LNCaP clone FGC (cell line): ENCODE data around the gene DIRAS1.

Experiments used
- DNase-seq: peaks from one replicate; pipeline ENCODE4 v3.0.0-alpha.2; 2011; ENCODE audit warnings: low read depth
- H3K4me3 ChIP-seq: 2 replicates; pipeline ENCODE4 v1.5.1; 2011; ENCODE audit warnings: mild to moderate bottlenecking, low read depth, low read length, control low read depth
- CTCF ChIP-seq: IDR thresholded peaks from 2 replicates; pipeline ENCODE4 v1.5.1; 2012; ENCODE audit warnings: mild to moderate bottlenecking; ENCODE audit not compliant: control insufficient read depth, insufficient read depth; ENCODE audit errors: extremely low read depth

DIRAS1 gene

GRCh38 chr19:2761309-2761677 is 40.1 kb upstream of the DIRAS1 start:
- no peak overlapping the region for H3K4me3 ChIP-seq
- TF ChIP-seq CTCF: no peak
- no peak for DNase-seq

DNA sequence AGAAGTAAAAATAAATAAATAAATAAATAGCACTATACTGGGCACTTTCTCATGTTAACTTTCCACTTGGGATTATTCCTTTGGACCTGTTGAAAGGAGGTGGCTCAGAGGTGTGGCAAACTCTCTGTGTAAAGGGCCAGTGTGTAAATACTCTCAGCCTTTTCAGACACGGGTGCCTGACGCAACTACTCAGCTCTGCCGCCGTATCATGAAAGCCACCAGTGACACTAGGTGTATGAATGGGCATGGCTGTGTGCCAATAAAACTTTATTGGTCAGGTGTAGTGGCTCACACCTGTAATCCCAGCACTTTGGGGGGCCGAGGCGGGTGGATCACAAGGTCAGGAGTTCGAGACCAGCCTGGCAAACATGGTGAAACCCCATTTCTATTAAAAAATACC is 38.8 kb upstream of the DIRAS1 start:
- H3K4me3 ChIP-seq: no peak overlapping the region
- TF ChIP-seq CTCF: no peak

DNA sequence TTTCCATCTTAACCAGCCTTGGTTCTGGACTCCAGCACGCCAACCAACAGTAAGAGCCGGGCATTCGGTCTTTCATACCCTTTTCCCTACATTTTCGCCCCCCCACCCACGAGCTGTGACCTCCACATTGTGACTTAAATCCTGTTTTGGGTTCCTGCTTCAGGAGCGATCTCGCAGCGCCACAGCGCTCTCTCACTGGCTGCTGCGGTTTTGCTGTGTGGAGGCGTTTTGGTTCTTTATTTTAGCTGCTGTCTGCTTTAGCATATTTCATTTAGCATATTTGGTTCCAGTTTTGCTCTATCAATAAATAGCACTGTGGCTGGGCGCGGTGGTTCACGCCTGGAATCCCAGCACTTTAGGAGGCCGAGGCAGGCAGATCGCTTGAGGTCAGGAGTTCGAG is 38.2 kb upstream of the DIRAS1 start:
- no peak for TF ChIP-seq CTCF

More for the DNA sequence above, 38.8 kb upstream of the DIRAS1 start:
- DNase-seq: no peak

DNA sequence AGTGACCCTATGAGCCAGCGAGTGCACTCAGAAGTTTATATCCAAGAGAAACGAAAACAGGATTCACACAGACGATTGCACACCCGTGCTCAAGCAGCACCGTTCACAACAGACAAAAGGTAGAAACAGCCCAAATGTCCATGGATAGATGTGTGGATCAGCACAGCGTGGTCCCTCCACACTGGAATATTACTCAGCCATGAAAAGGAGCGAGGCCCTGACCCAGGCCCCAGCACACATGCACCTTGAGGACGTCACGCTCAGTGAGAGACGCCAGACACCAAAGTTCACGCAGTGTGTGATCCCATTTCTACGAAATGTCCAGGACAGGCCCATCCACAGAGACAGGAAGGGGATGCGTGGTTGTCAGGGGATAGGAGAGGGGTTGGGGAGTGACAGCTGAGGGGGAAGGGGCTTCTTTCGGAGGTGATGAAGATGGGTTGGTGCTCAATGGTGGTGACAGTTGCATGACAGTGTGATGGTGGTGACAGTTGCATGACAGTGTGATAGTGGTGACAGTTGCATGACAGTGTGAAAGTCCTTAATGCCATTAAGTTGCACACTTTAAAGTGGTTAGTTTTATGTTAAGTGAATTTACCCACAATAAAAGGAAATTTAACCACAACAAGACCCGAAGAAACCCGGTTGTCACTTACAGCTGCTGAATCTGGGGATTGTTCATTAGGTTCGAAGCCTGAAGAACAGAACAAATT is 37.6 kb upstream of the DIRAS1 start:
- no peak overlapping the region for H3K4me3 ChIP-seq
- no peak for TF ChIP-seq CTCF
- DNase-seq: no peak

More for the DNA sequence above, 38.2 kb upstream of the DIRAS1 start:
- H3K4me3 ChIP-seq: no peak overlapping the region
- DNase-seq: no peak

- DNase-seq: no peak
- no peak for TF ChIP-seq CTCF
- H3K4me3 ChIP-seq: no peak overlapping the region
These were observed 36.0 kb upstream of the DIRAS1 start for GRCh38 chr19:2756921-2757881.

DNA sequence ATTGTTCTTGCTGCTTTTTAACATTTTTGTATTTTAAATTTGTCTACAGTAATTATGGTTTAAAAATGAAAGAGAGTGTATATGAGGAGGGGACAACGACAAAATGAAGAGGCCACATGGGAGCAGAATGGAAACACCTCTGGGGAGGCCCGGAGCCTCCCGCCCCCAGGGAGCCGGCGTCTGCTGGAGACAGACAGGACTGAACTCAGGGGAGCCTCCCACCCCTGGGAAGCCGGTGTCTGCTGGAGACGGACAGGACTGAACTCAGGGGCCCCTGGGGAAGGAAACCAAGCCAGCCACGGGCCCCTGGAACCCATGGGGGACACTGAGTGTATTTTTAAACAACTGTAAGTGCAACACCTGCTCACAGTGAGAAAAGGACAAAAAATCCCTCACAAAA is 35.3 kb upstream of the DIRAS1 start:
- no peak for TF ChIP-seq CTCF
- H3K4me3 ChIP-seq: no peak overlapping the region
- no peak for DNase-seq

DNA sequence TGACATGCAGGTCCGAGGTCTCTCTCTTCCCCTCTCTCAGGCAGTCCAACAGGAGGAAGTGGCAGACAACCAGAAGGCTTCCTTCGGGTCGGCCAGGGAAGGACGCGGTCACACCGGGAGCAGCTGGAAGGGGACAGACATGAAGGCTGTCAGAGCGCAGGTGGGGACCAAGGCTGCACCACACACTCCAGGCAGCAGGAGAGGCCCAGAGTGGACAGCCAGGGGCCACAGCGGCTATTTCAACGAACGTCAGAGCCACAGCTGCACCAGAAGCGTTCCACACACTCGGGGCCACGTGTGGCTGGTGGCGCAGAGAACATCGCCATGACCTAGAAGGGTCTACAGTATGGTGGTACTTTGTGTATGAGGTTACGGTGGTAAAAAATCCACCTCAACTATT is 34.6 kb upstream of the DIRAS1 start:
- no peak for TF ChIP-seq CTCF
- no peak overlapping the region for H3K4me3 ChIP-seq
- DNase-seq: no peak
